RWPE2 (cell line): ENCODE measurements around the gene GPBAR1.

Experiments
- ATAC-seq: fragments of 200-7000 bp; cut with Tn5 transposase; 3 replicates; pipeline ENCODE4 v1.9.1; 2021; ENCODE audit warnings: low read depth
- DNase-seq: peaks from one replicate; pipeline ENCODE4 v3.0.0-alpha.2; 2020; ENCODE audit warnings: low spot score
- H3K27ac ChIP-seq: fragments of 450-650 bp; 2 replicates; pipeline ENCODE4 v1.5.1; 2017; ENCODE audit warnings: mild to moderate bottlenecking; ENCODE audit not compliant: poor library complexity, severe bottlenecking
- H3K27me3 ChIP-seq: fragments of 250-450 bp; sonication (Bioruptor Pico); 2 replicates; pipeline ENCODE4 v1.5.1; 2021; ENCODE audit warnings: mild to moderate bottlenecking, moderate library complexity; ENCODE audit not compliant: insufficient read depth, poor library complexity, severe bottlenecking
- H3K36me3 ChIP-seq: fragments of 250-450 bp; sonication (Bioruptor Pico); 2 replicates; pipeline ENCODE4 v1.5.1; 2020; ENCODE audit warnings: low read depth, mild to moderate bottlenecking, moderate library complexity
- H3K4me1 ChIP-seq: fragments of 250-450 bp; sonication (Bioruptor Pico); 2 replicates; pipeline ENCODE4 v1.5.1; 2021; ENCODE audit warnings: mild to moderate bottlenecking, moderate library complexity; ENCODE audit not compliant: insufficient read depth, poor library complexity, severe bottlenecking
- H3K4me3 ChIP-seq: fragments of 250-450 bp; sonication (Bioruptor Pico); 2 replicates; pipeline ENCODE4 v1.5.1; 2021; ENCODE audit warnings: mild to moderate bottlenecking, moderate library complexity; ENCODE audit not compliant: severe bottlenecking
- H3K9me3 ChIP-seq: fragments of 250-450 bp; sonication (Bioruptor Pico); 2 replicates; pipeline ENCODE4 v1.5.1; 2021; ENCODE audit warnings: mild to moderate bottlenecking, moderate library complexity; ENCODE audit not compliant: severe bottlenecking
- CTCF ChIP-seq: fragments of 450-650 bp; IDR thresholded peaks from one replicate; pipeline ENCODE4 v1.5.1; 2017; ENCODE audit warnings: mild to moderate bottlenecking, moderate library complexity; ENCODE audit not compliant: poor library complexity, severe bottlenecking

The GPBAR1 gene

GRCh38 chr2:218261423-218262236 is 815 bp downstream of the GPBAR1 start:
- no peak for TF ChIP-seq CTCF
- Histone ChIP-seq H3K27me3 (no peaks in the 10 kb centered on the region), H3K36me3 (no peaks in the 10 kb centered on the region; the same call in 1 of the 2 replicates), H3K27ac (no peak overlapping the region), H3K9me3 (no peaks in the 10 kb centered on the region), H3K4me1 (no peaks in the 10 kb centered on the region), H3K4me3 (no peak overlapping the region)
- no peak for DNase-seq
- no peak for ATAC-seq

- no peak overlapping the region for H3K4me3 ChIP-seq
- H3K36me3 ChIP-seq, result peaks cover 2% of the 10 kb centered on the region
- TF ChIP-seq CTCF, result no peak
- no peaks in the 10 kb centered on the region for H3K4me1 ChIP-seq
- H3K27ac ChIP-seq, result no peak overlapping the region
- no peaks in the 10 kb centered on the region for H3K27me3 ChIP-seq
- DNase-seq (no peak), ATAC-seq (no peak)
- H3K9me3 ChIP-seq, result no peaks in the 10 kb centered on the region
Measured at GRCh38 chr2:218262237-218262600, 1.4 kb downstream of the GPBAR1 start.

- H3K9me3 ChIP-seq, result no peaks in the 10 kb centered on the region
- H3K4me3 ChIP-seq, result no peak overlapping the region
- TF ChIP-seq CTCF, result no peak
- no peak for DNase-seq
- no peaks in the 10 kb centered on the region for H3K27me3 ChIP-seq
- no peak for ATAC-seq
- H3K4me1 ChIP-seq, result no peaks in the 10 kb centered on the region
- H3K36me3 ChIP-seq, result peaks cover 9% of the 10 kb centered on the region
- no peak overlapping the region for H3K27ac ChIP-seq
Measured at GRCh38 chr2:218262631-218263586, 2.1 kb downstream of the GPBAR1 start.

- Histone ChIP-seq H3K9me3 (no peaks in the 10 kb centered on the region), H3K27ac (no peak overlapping the region), H3K4me3 (no peak overlapping the region), H3K4me1 (no peaks in the 10 kb centered on the region), H3K36me3 (peaks cover 16% of the 10 kb centered on the region), H3K27me3 (no peaks in the 10 kb centered on the region)
- no peak for TF ChIP-seq CTCF
- ATAC-seq (no peak), DNase-seq (no peak)
Measured at GRCh38 chr2:218263817-218264641, 3.2 kb downstream of the GPBAR1 start.
